Right atrium auricular region (tissue), 2 donors: ENCODE data around the gene TSPOAP1. TPM values are rescaled to one million over a fixed set of nuclear protein-coding genes. Genes with fewer than 3 reads are reported as not detected.

Experiments used
- DNase-seq: peaks from one replicate; pipeline ENCODE4 v3.0.0-alpha.2; 2019; ENCODE audit warnings: low spot score
- H3K27ac ChIP-seq, 2 donors: fragments of 200-600 bp; sonication (generic); 1 replicate in 1 of 2; 2 replicates in 1 of 2; pipeline ENCODE4 v1.5.1; 2016 to 2019
- H3K27me3 ChIP-seq, 2 donors: fragments of 200-600 bp; sonication (generic); one replicate each; pipeline versions ENCODE4 v1.5.1 to v1.6.0; 2017 to 2019
- H3K36me3 ChIP-seq: fragments of 200-600 bp; sonication (generic); one replicate; pipeline ENCODE4 v1.5.1; 2016
- H3K4me1 ChIP-seq, 2 donors: fragments of 200-600 bp; sonication (generic); one replicate each; pipeline versions ENCODE4 v1.5.1 to v1.6.0; 2017 to 2019
- H3K4me3 ChIP-seq, 2 donors: fragments of 200-600 bp; sonication (generic); 1 replicate in 1 of 2; 2 replicates in 1 of 2; pipeline ENCODE4 v1.5.1; 2017 to 2019; ENCODE audit warnings: mild to moderate bottlenecking in 1 of 2, moderate library complexity in 1 of 2
- H3K9me3 ChIP-seq, 2 donors: fragments of 200-600 bp; sonication (generic); one replicate each; pipeline ENCODE4 v1.5.1; 2019
- total RNA-seq, 2 donors: library from RNA; depleted of rRNA; stranded (reverse); fragments of >200 nt; gene quantifications; one replicate each; pipeline ENCODE4 v1.1.0, GENCODE V29; 2016
- TF ChIP-seq, protein P1 (sequence below), 2 donors: fragments of 200-600 bp; sonication (generic); IDR thresholded peaks; one replicate each; pipeline ENCODE4 v1.5.1; 2019; ENCODE audit warnings: antibody characterized with exemption in 2 of 2

TSPOAP1 gene
- total RNA-seq, 2 donors from 2014 or later = 6.1 to 8.5 TPM

DNA sequence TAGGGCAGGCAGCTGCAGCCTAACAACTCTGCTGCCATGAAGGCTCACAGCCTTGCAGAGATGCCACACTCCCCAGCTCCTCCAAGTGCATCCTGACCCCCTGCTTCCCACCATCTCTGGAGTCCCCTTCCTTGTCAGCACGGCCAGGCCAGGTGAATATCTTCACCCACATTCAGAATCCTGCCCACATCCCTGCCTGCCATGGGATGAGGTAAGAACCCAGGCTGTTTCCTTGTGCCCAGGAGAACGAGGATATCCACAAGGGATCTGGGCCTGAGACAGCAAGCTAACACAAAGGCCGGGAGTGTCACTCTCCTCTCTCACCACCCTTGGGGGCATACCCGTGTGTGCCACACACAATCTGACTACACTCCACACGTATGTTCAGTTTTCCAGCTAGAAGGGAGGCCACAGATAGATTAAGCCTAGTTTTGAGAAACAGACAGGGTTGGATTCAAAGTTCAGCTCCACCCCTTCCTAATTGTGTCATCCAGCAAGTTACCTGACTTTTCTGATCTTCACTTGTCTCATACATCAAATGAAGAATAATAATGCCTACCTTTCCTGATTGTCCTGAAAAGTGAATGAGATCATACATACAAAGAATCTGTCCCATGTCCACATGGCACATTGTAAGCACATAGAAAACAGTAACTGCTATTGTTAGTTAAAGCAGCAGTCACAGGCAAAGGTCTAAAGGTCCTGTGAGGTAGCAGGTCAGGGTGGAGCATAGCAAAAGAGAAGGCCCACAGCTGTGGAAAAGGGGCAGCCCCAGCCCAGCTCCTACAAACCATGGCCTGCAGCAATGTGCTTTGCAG lies 40.8 kb upstream of the TSPOAP1 start:
- Histone ChIP-seq H3K36me3 (no peaks in the 10 kb centered on the region), H3K27me3 (no peaks in the 10 kb centered on the region), H3K4me3 (no peak overlapping the region), H3K27ac (no peak overlapping the region), H3K9me3 (no peaks in the 10 kb centered on the region), H3K4me1 (no peaks in the 10 kb centered on the region)
- TF ChIP-seq, protein P1, sequence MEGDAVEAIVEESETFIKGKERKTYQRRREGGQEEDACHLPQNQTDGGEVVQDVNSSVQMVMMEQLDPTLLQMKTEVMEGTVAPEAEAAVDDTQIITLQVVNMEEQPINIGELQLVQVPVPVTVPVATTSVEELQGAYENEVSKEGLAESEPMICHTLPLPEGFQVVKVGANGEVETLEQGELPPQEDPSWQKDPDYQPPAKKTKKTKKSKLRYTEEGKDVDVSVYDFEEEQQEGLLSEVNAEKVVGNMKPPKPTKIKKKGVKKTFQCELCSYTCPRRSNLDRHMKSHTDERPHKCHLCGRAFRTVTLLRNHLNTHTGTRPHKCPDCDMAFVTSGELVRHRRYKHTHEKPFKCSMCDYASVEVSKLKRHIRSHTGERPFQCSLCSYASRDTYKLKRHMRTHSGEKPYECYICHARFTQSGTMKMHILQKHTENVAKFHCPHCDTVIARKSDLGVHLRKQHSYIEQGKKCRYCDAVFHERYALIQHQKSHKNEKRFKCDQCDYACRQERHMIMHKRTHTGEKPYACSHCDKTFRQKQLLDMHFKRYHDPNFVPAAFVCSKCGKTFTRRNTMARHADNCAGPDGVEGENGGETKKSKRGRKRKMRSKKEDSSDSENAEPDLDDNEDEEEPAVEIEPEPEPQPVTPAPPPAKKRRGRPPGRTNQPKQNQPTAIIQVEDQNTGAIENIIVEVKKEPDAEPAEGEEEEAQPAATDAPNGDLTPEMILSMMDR (IDR thresholded peaks at IDR 0.05) = no peak
- DNase-seq = no peak

- no peak overlapping the region for H3K27ac ChIP-seq
- no peaks in the 10 kb centered on the region for H3K9me3 ChIP-seq
- H3K4me1 ChIP-seq = no peaks in the 10 kb centered on the region
- TF ChIP-seq, protein P1 (IDR thresholded peaks at IDR 0.05) = no peak
- no peaks in the 10 kb centered on the region for H3K27me3 ChIP-seq
- no peak overlapping the region for H3K4me3 ChIP-seq
- no peak for DNase-seq
- no peaks in the 10 kb centered on the region for H3K36me3 ChIP-seq
These were observed 40.2 kb upstream of the TSPOAP1 start for GRCh38 chr17:58368860-58369213.

- Histone ChIP-seq H3K9me3 (no peaks in the 10 kb centered on the region), H3K4me3 (no peak overlapping the region), H3K27ac (no peak overlapping the region), H3K36me3 (no peaks in the 10 kb centered on the region), H3K27me3 (no peaks in the 10 kb centered on the region), H3K4me1 (no peaks in the 10 kb centered on the region)
- TF ChIP-seq, protein P1 (IDR thresholded peaks at IDR 0.05) = no peak
- no peak for DNase-seq
These were observed 38.9 kb upstream of the TSPOAP1 start for GRCh38 chr17:58367461-58367860.

DNA sequence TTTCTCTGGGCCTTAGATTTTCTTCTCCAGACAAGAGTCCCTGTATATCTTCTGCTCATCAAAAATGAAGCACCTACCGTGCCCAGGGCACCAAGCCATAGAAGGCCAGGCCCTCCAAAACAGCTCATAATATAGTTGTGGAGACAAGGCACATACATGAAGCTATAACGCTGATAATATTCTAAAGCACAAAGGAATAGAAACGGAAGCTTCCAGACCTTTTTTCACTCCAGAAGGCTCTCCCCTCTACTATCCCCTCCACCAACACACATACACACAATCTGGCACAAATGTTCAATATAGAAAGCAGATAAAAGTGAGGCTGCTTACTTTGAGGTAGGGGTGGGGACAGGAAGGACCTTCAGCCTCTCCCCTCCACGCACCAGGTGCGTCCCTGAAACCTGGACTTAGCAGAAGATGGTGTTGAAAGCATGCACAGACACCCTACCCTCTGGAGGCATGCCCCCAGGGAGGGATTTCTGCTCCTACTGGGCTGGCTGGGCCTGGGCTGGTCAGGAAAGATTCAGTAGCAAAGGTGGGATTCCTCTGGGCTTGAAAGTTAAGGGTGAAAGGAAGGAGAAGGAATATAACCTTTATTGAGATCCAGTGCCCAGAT lies 37.5 kb upstream of the TSPOAP1 start:
- no peak for DNase-seq
- Histone ChIP-seq H3K36me3 (no peaks in the 10 kb centered on the region), H3K4me1 (no peaks in the 10 kb centered on the region), H3K27me3 (no peaks in the 10 kb centered on the region), H3K4me3 (no peak overlapping the region), H3K9me3 (no peaks in the 10 kb centered on the region), H3K27ac (no peak overlapping the region)
- TF ChIP-seq, protein P1 (IDR thresholded peaks at IDR 0.05) = no peak

DNA sequence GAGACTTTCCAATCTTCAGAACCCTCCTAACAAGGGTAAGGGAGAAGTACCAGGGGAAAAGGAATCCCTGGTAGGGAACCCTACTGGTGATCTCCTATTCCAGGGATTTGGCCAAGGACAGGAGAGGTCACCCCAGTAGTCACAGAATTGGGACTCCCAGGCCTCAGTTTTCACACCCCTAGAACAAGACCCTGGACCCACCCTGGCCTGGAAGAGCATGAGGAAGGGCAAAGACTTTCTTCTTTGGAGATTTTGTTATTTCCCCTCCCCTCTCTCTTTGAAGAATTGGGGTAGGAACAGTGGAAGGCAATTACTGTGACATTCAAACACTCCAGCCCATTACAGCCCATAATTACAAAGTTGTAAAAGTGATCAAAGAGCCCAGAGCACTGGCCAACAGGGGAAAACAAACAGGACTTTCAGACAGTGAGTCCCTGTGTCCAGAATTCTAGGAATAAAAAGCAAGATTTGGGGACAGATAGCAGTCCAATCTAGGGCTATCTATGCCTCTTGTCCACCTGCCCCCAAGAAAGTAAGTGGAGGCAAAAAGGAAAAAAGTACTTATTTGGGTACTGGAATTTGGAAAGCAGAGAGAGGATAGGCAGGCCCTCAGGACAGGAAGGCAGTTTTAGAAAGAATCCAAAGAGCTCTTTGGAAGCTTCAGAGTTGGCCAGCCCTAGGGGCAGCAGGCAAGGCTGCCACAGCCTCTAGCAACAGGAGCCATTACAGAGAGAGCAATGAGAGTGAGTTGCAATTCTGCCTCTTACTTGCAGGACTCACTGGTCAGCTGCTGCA lies 36.8 kb upstream of the TSPOAP1 start:
- H3K36me3 ChIP-seq = no peaks in the 10 kb centered on the region
- TF ChIP-seq, protein P1 (IDR thresholded peaks at IDR 0.05) = no peak
- no peaks in the 10 kb centered on the region for H3K27me3 ChIP-seq
- no peaks in the 10 kb centered on the region for H3K9me3 ChIP-seq
- no peak overlapping the region for H3K4me3 ChIP-seq
- H3K27ac ChIP-seq = no peak overlapping the region
- no peaks in the 10 kb centered on the region for H3K4me1 ChIP-seq
- DNase-seq = no peak
